Thymus (tissue), 11 donors: Measurements from ENCODE around the gene RTN4. TPM values are rescaled to one million over a fixed set of nuclear protein-coding genes. Genes with fewer than 3 reads are reported as not detected.

Source experiments
- DNase-seq, 9 donors: peaks; one replicate each; pipeline ENCODE4 v3.0.0-alpha.2; 2013; ENCODE audit warnings: low spot score in 9 of 9, low read depth in 6 of 9, missing footprints in 1 of 9
- H3K27ac ChIP-seq, 2 donors: one replicate each; pipeline ENCODE4 v1.5.1; 2013; ENCODE audit warnings: control low read depth in 1 of 2, low read depth in 1 of 2, low read length in 1 of 2, mild to moderate bottlenecking in 1 of 2, moderate library complexity in 1 of 2
- H3K27me3 ChIP-seq, 2 donors: one replicate each; pipeline ENCODE4 v1.5.1; 2013; ENCODE audit warnings: low read length in 1 of 2; ENCODE audit not compliant: control insufficient read depth in 2 of 2, insufficient read depth in 1 of 2
- H3K36me3 ChIP-seq, 2 donors: one replicate each; pipeline ENCODE4 v1.5.1; 2013; ENCODE audit warnings: low read length in 1 of 2, mild to moderate bottlenecking in 1 of 2, moderate library complexity in 1 of 2; ENCODE audit not compliant: control insufficient read depth in 2 of 2, insufficient read depth in 2 of 2
- H3K4me1 ChIP-seq, 2 donors: one replicate each; pipeline ENCODE4 v1.5.1; 2013; ENCODE audit warnings: low read length in 2 of 2; ENCODE audit not compliant: control insufficient read depth in 2 of 2, insufficient read depth in 2 of 2
- H3K4me3 ChIP-seq, 2 donors: one replicate each; pipeline ENCODE4 v1.5.1; 2013; ENCODE audit warnings: low read length in 2 of 2, control low read depth in 1 of 2, mild to moderate bottlenecking in 1 of 2
- H3K9me3 ChIP-seq, 2 donors: one replicate each; pipeline ENCODE4 v1.5.1; 2013; ENCODE audit warnings: low read length in 1 of 2, mild to moderate bottlenecking in 1 of 2; ENCODE audit not compliant: control insufficient read depth in 2 of 2, insufficient read depth in 1 of 2
- WGBS: extraction: QIAGEN DNeasy Blood & Tissue Kit; methylation state at CpG from one replicate; pipeline ENCODE4 v1.1.7; 2013; 5-methylcytosine and 5-hydroxymethylcytosine counted together
- polyA plus RNA-seq: library from polyadenylated mRNA; stranded (reverse); fragments of 200-250 nt; gene quantifications from one replicate; pipeline ENCODE4 v1.2.3, GENCODE V29; 2013
- total RNA-seq: library from RNA; stranded (reverse); fragments of 120-200 nt; gene quantifications from one replicate; pipeline ENCODE4 v1.2.4, GENCODE V29; 2013
- donor health status: healthy.

RTN4 gene
- total and polyA plus RNA-seq, 2 donors: 42.9 to 183 TPM

- WGBS: 80% methylated on average over 9 of the region's 9 CpGs
- Histone ChIP-seq H3K27ac (no peak overlapping the region), H3K4me3 (no peak overlapping the region), H3K36me3 (no peaks in the 10 kb centered on the region), H3K27me3 (no peaks in the 10 kb centered on the region), H3K9me3 (no peaks in the 10 kb centered on the region), H3K4me1 (no peaks in the 10 kb centered on the region)
- DNase-seq: no peak
Measured at GRCh38 chr2:54955358-54956110, 94.7 kb downstream of the RTN4 start.

GRCh38 chr2:54954705-54955357 lies 95.4 kb downstream of the RTN4 start:
- Histone ChIP-seq H3K27me3 (no peaks in the 10 kb centered on the region), H3K4me1 (no peaks in the 10 kb centered on the region), H3K27ac (no peak overlapping the region), H3K36me3 (no peaks in the 10 kb centered on the region), H3K9me3 (no peaks in the 10 kb centered on the region), H3K4me3 (no peak overlapping the region)
- DNase-seq: no peak
- WGBS: 97% methylated on average over 3 of the region's 3 CpGs

- no peaks in the 10 kb centered on the region for H3K9me3 ChIP-seq
- H3K4me1 ChIP-seq: no peaks in the 10 kb centered on the region
- DNase-seq: no peak
- H3K27me3 ChIP-seq: no peaks in the 10 kb centered on the region
- H3K4me3 ChIP-seq: no peak overlapping the region
- no peaks in the 10 kb centered on the region for H3K36me3 ChIP-seq
- 94% methylated on average over 8 of the region's 8 CpGs for WGBS
- H3K27ac ChIP-seq: no peak overlapping the region
Measured at GRCh38 chr2:54954158-54954557, 96.1 kb downstream of the RTN4 start.

- no peaks in the 10 kb centered on the region for H3K4me1 ChIP-seq
- H3K27ac ChIP-seq: no peak overlapping the region
- no peak for DNase-seq
- H3K9me3 ChIP-seq: no peaks in the 10 kb centered on the region
- no peaks in the 10 kb centered on the region for H3K36me3 ChIP-seq
- 70% methylated on average over 9 of the region's 9 CpGs for WGBS
- H3K4me3 ChIP-seq: no peak overlapping the region
- H3K27me3 ChIP-seq: no peaks in the 10 kb centered on the region
Measured at GRCh38 chr2:54952978-54953456, 97.2 kb downstream of the RTN4 start.

GRCh38 chr2:54952425-54952824 lies 97.8 kb downstream of the RTN4 start:
- Histone ChIP-seq H3K27me3 (no peaks in the 10 kb centered on the region), H3K4me3 (no peak overlapping the region), H3K27ac (no peak overlapping the region), H3K9me3 (no peaks in the 10 kb centered on the region), H3K36me3 (no peaks in the 10 kb centered on the region), H3K4me1 (no peaks in the 10 kb centered on the region)
- no peak for DNase-seq
- 88% methylated on average over 5 of the region's 5 CpGs for WGBS

- DNase-seq: no peak
- no peak overlapping the region for H3K27ac ChIP-seq
- no peaks in the 10 kb centered on the region for H3K36me3 ChIP-seq
- no peaks in the 10 kb centered on the region for H3K4me1 ChIP-seq
- H3K9me3 ChIP-seq: no peaks in the 10 kb centered on the region
- WGBS: 97% methylated on average over 3 of the region's 3 CpGs
- H3K4me3 ChIP-seq: no peak overlapping the region
- no peaks in the 10 kb centered on the region for H3K27me3 ChIP-seq
Measured at GRCh38 chr2:54950811-54951210, 99.4 kb downstream of the RTN4 start.

GRCh38 chr2:54949431-54949830 lies 100.8 kb downstream of the RTN4 start:
- H3K36me3 ChIP-seq: no peaks in the 10 kb centered on the region
- no peak for DNase-seq
- no peaks in the 10 kb centered on the region for H3K9me3 ChIP-seq
- no peak overlapping the region for H3K27ac ChIP-seq
- 98% methylated on average over 6 of the region's 6 CpGs for WGBS
- no peaks in the 10 kb centered on the region for H3K4me1 ChIP-seq
- H3K27me3 ChIP-seq: no peaks in the 10 kb centered on the region
- H3K4me3 ChIP-seq: no peak overlapping the region

GRCh38 chr2:54948120-54948519 lies 102.1 kb downstream of the RTN4 start:
- 90% methylated on average over 12 of the region's 12 CpGs for WGBS
- Histone ChIP-seq H3K27me3 (no peaks in the 10 kb centered on the region), H3K4me3 (no peak overlapping the region), H3K27ac (no peak overlapping the region), H3K36me3 (no peaks in the 10 kb centered on the region), H3K9me3 (no peaks in the 10 kb centered on the region), H3K4me1 (no peaks in the 10 kb centered on the region)
- no peak for DNase-seq

GRCh38 chr2:54947646-54948045 lies 102.6 kb downstream of the RTN4 start:
- no peak for DNase-seq
- H3K27ac ChIP-seq: no peak overlapping the region
- no peaks in the 10 kb centered on the region for H3K27me3 ChIP-seq
- no peak overlapping the region for H3K4me3 ChIP-seq
- no peaks in the 10 kb centered on the region for H3K36me3 ChIP-seq
- 98% methylated on average over 9 of the region's 9 CpGs for WGBS
- no peaks in the 10 kb centered on the region for H3K9me3 ChIP-seq
- H3K4me1 ChIP-seq: peaks cover 0 to 4% of the 10 kb centered on the region in 2 donors
